Activated T-helper 2 cell treated with anti-CD3 and anti-CD28 coated beads, Interferon-gamma antibody, Interleukin-2, Interleukin-4, amounts not matched to agents 10 μg/mL and 5 μg/mL and 100 μg/mL, durations not matched to agents 14 hours and 24 hours and 36 hours (primary cell): ENCODE results near the gene TACC3. TPM values are rescaled to one million over a fixed set of nuclear protein-coding genes. Genes with fewer than 3 reads are reported as not detected.

Experiments
- DNase-seq: peaks from one replicate; pipeline ENCODE4 v3.0.0; 2021; ENCODE audit warnings: low spot score
- H3K27ac Mint-ChIP-seq: one replicate; pipeline ENCODE4 v1.8.0; 2021; ENCODE audit warnings: mixed read lengths
- H3K27me3 Mint-ChIP-seq: one replicate; pipeline ENCODE4 v1.8.0; 2021; ENCODE audit warnings: low read depth, mixed read lengths
- H3K36me3 Mint-ChIP-seq: one replicate; pipeline ENCODE4 v1.8.0; 2021; ENCODE audit warnings: low read depth, mixed read lengths
- H3K4me1 Mint-ChIP-seq: one replicate; pipeline ENCODE4 v1.8.0; 2021; ENCODE audit warnings: low read depth, mixed read lengths
- H3K4me3 Mint-ChIP-seq: one replicate; pipeline ENCODE4 v1.8.0; 2021; ENCODE audit warnings: low read depth, mild to moderate bottlenecking, moderate library complexity, mixed read lengths
- H3K9me3 Mint-ChIP-seq: one replicate; pipeline ENCODE4 v1.8.0; 2021; ENCODE audit warnings: mixed read lengths
- intact Hi-C: fragments of 100-400 bp; cut with micrococcal nuclease; formaldehyde crosslinking; loops from one replicate; pipeline ENCODE4 v1.15.1; 2023
- total RNA-seq: library from RNA; stranded (reverse); gene quantifications from 2 replicates; pipeline ENCODE4 v1.2.3, GENCODE V29; 2022

Gene TACC3
- total RNA-seq, 1 donor from 2014 or later = 137 TPM

- intact Hi-C loops = no loop called here
- Mint-ChIP-seq H3K9me3 (no peaks in the 10 kb centered on the region), H3K27me3 (peaks cover 1% of the 10 kb centered on the region), H3K4me3 (no peak overlapping the region), H3K4me1 (no peaks in the 10 kb centered on the region), H3K27ac (no peak overlapping the region), H3K36me3 (no peaks in the 10 kb centered on the region)
- DNase-seq = no peak
These were observed 52.4 kb downstream of the TACC3 start for GRCh38 chr4:1773754-1774153.

DNA sequence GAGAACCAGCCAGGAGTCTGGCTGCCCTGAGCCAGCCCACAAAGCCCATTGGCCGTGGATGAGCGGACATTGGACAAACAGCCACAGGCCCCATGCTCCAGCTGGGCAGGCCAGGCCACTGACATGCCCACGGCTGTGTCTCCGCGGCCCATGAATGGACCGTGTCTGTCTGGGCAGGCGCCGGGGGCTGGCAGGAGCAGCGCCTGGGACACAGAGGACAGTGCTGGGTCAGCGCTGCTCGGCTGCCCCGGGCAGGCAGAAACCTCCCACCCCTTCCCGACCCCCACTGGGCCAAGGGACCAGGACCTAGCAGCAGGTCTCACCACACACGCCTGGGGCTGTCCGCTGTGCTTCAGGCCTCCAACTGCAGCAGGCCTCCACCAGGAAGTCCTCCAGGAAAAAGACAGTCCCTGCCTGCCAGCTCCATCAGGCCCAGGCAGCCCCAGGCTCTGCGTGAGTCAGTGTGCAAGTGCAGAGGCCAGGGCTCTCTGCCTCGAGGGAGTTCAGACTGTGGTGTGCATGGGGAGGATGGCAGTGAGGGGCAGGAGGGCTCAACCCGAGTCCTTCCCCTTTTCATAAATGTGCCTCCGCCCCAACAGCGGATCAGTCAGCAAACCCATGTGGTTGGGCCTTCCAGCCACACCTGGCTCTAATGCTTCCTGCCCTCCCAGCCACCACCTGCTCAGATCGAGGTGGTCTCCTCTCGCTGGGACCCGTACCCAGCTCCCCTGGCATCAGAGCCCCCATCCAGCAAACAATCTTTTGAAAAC is 54.6 kb downstream of the TACC3 start:
- H3K27me3 Mint-ChIP-seq = no peaks in the 10 kb centered on the region
- H3K4me1 Mint-ChIP-seq = no peaks in the 10 kb centered on the region
- intact Hi-C loops = no loop called here

GRCh38 chr4:1776521-1777161 is 55.3 kb downstream of the TACC3 start:
- no peak for DNase-seq
- intact Hi-C loops = no loop called here
- H3K36me3 Mint-ChIP-seq = no peaks in the 10 kb centered on the region
- no peaks in the 10 kb centered on the region for H3K9me3 Mint-ChIP-seq
- H3K4me1 Mint-ChIP-seq = no peaks in the 10 kb centered on the region
- no peak overlapping the region for H3K4me3 Mint-ChIP-seq
- no peak overlapping the region for H3K27ac Mint-ChIP-seq
- H3K27me3 Mint-ChIP-seq = no peaks in the 10 kb centered on the region

More for the DNA sequence above, 54.6 kb downstream of the TACC3 start:
- H3K9me3 Mint-ChIP-seq = no peaks in the 10 kb centered on the region
- no peak overlapping the region for H3K27ac Mint-ChIP-seq
- DNase-seq = no peak
- no peak overlapping the region for H3K4me3 Mint-ChIP-seq
- H3K36me3 Mint-ChIP-seq = no peaks in the 10 kb centered on the region

DNA sequence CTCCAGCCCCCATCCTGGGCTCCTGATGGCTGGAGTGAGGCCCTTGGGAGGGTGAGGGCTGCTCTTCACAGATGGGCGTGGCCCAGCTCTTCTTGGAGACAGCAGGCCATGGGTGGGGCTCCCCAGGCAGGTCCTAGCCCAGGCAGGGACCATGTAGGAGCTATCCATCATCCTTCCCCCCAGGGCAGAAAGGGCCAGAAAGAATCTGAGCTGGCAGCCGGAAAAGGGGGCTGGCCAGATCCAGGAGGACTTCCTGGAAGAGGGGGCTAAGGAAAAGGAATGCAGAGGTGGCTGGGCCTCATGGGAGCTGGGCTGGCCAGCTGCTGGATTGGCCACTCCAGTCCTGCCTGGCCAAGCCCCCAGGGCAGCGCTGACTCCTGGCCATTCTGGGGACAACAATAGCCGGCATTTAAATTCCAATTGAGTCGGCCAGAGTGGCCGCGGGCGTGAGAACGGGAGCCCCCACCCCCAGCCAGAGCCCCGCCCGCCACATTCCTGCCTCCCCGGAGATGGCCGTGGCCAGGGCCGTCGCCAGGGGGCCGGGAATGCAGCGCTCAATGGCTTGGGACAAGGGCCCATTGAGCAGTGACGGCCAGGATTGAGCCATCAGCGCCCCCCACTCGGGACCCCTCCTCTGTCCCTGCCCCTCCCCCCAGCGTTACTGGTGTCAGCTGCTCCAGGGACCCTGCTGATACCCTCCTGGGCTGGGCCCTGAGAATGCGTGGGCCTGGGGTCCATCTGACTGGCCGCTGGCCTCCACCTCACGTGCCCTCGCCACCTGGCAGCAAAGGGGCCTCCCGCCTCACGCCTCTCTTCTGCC is 56.7 kb downstream of the TACC3 start:
- Mint-ChIP-seq H3K4me3 (no peak overlapping the region), H3K27ac (no peak overlapping the region), H3K36me3 (no peaks in the 10 kb centered on the region), H3K9me3 (no peaks in the 10 kb centered on the region), H3K4me1 (no peaks in the 10 kb centered on the region), H3K27me3 (no peaks in the 10 kb centered on the region)
- DNase-seq = no peak
- intact Hi-C loops = no loop called here

DNA sequence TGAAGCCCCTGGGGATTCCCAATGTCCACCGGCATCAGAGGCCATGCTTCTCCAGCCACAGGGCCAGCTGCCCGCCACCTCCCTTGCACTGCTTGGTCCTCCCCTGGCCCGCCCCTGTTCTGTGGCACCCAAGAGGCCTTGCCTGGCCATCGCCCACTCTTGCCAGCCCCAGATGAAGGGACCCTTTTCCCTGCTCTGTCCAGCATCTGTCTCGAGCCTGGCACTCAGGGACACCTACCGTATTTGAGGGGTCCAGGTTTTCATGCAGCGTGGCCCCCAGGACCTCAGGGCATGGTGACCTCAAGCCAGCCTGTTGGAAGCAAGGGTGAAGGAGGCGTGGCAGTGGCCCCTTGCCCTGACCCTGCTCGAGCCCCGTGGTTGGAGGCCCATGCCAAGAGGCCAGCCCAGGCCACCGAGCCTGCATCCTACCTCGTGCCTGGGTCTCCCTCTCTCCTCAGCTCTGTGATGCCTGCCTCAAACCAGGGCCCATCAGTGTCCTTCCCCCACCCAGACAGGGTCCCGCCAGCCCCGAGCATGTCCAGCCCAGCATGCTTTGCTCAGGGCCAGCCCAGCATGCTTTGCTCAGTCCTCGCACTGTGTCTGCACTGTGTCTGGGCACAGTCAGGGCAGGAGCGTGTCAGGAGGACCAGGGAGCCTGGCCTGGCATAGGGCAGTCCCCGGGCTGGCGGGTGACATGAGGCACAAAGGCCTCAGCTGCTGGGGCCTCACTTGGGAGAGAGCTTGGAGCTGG is 57.5 kb downstream of the TACC3 start:
- DNase-seq = no peak
- no peaks in the 10 kb centered on the region for H3K4me1 Mint-ChIP-seq
- no peak overlapping the region for H3K4me3 Mint-ChIP-seq
- no peaks in the 10 kb centered on the region for H3K27me3 Mint-ChIP-seq
- H3K27ac Mint-ChIP-seq = no peak overlapping the region
- no peaks in the 10 kb centered on the region for H3K9me3 Mint-ChIP-seq
- intact Hi-C loops = no loop called here
- no peaks in the 10 kb centered on the region for H3K36me3 Mint-ChIP-seq

DNA sequence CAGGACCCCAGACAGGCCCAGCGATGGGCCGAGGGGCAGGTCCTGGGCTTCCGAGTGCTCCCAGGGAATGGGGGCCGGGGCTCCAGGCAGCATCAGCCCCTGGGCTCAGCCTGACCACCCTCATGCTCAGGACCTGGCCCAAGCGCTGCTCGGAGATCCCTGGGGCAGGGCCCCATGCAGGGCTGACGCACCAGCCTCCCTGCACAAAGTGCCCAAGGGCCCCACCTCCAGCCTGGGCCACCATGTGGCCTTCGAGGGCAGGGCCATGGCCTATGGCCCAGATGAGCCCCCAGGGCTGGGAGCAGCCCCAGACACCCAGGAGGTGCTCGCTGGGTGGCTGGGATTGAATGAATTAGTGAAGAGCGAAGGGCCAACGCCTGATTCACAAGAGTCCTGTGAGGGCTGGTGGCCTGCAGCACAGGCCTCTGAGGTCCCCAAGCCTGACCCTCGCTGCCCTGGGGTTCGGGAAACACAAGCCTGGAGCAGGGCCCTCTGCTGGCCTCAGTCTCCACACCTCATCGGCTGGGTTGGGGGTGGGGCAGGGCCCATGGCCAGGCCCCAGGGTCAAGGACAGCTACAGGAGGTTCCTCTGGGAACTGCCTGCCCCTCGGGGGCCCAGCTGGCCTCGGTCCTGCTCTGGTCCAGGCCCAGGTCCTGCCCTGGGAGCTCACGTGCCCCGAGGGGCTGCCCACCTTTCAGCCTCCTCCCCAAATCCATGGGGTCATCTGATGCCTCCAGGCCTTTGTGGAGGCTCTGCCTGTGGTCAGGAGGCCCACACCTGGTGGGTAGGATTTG is 58.5 kb downstream of the TACC3 start:
- Mint-ChIP-seq H3K27me3 (no peaks in the 10 kb centered on the region), H3K27ac (no peak overlapping the region), H3K9me3 (no peaks in the 10 kb centered on the region), H3K4me1 (no peaks in the 10 kb centered on the region), H3K36me3 (no peaks in the 10 kb centered on the region), H3K4me3 (no peak overlapping the region)
- DNase-seq = no peak
- intact Hi-C loops = no loop called here

GRCh38 chr4:1780435-1780834 is 59.1 kb downstream of the TACC3 start:
- intact Hi-C loops = no loop called here
- Mint-ChIP-seq H3K4me1 (no peaks in the 10 kb centered on the region), H3K4me3 (no peak overlapping the region)

GRCh38 chr4:1783015-1783414 is 61.7 kb downstream of the TACC3 start:
- no peaks in the 10 kb centered on the region for H3K4me1 Mint-ChIP-seq
- no peak overlapping the region for H3K4me3 Mint-ChIP-seq
- intact Hi-C loops = no loop called here
- no peaks in the 10 kb centered on the region for H3K9me3 Mint-ChIP-seq
- H3K27me3 Mint-ChIP-seq = no peaks in the 10 kb centered on the region
- no peak overlapping the region for H3K27ac Mint-ChIP-seq
- no peak for DNase-seq
- no peaks in the 10 kb centered on the region for H3K36me3 Mint-ChIP-seq

More at GRCh38 chr4:1780435-1780834, 59.1 kb downstream of the TACC3 start:
- H3K27me3 Mint-ChIP-seq = no peaks in the 10 kb centered on the region
- H3K36me3 Mint-ChIP-seq = no peaks in the 10 kb centered on the region
- no peak for DNase-seq
- H3K27ac Mint-ChIP-seq = no peak overlapping the region
- H3K9me3 Mint-ChIP-seq = no peaks in the 10 kb centered on the region

GRCh38 chr4:1783970-1784369 is 62.6 kb downstream of the TACC3 start:
- intact Hi-C loops = no loop called here
- no peaks in the 10 kb centered on the region for H3K9me3 Mint-ChIP-seq
- H3K36me3 Mint-ChIP-seq = no peaks in the 10 kb centered on the region
- no peak overlapping the region for H3K4me3 Mint-ChIP-seq
- DNase-seq = no peak
- no peaks in the 10 kb centered on the region for H3K27me3 Mint-ChIP-seq
- H3K27ac Mint-ChIP-seq = no peak overlapping the region
- no peaks in the 10 kb centered on the region for H3K4me1 Mint-ChIP-seq

DNA sequence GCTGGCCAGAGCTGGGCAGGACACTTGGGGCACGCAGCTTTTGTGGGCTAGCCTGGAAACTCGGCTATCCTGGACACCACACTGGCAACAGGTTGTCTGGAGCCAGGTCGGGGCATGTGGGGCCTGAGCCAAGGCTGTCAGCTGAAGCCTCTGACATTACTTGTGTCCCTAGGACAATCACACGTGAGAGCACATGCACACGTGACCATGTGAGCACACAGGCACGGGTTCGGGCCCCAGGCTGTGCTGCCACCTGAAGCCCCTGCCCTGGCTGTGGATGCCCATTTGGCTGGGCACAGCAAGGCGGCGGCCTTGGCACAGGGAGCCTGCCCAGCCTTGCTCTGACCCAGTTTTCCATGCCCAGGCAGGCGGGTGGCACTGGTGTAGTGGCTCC is 63.1 kb downstream of the TACC3 start:
- Mint-ChIP-seq H3K4me1 (no peaks in the 10 kb centered on the region), H3K27ac (no peak overlapping the region), H3K4me3 (no peak overlapping the region), H3K9me3 (no peaks in the 10 kb centered on the region), H3K27me3 (no peaks in the 10 kb centered on the region), H3K36me3 (no peaks in the 10 kb centered on the region)
- intact Hi-C loops = no loop called here
- DNase-seq = no peak

GRCh38 chr4:1784789-1785591 is 63.7 kb downstream of the TACC3 start:
- intact Hi-C loops = no loop called here
- Mint-ChIP-seq H3K36me3 (no peaks in the 10 kb centered on the region), H3K9me3 (no peaks in the 10 kb centered on the region), H3K27me3 (no peaks in the 10 kb centered on the region), H3K4me3 (no peak overlapping the region), H3K27ac (no peak overlapping the region), H3K4me1 (no peaks in the 10 kb centered on the region)
- no peak for DNase-seq
